ENCODE results near the gene ARL5B.

The ARL5B gene

DNA sequence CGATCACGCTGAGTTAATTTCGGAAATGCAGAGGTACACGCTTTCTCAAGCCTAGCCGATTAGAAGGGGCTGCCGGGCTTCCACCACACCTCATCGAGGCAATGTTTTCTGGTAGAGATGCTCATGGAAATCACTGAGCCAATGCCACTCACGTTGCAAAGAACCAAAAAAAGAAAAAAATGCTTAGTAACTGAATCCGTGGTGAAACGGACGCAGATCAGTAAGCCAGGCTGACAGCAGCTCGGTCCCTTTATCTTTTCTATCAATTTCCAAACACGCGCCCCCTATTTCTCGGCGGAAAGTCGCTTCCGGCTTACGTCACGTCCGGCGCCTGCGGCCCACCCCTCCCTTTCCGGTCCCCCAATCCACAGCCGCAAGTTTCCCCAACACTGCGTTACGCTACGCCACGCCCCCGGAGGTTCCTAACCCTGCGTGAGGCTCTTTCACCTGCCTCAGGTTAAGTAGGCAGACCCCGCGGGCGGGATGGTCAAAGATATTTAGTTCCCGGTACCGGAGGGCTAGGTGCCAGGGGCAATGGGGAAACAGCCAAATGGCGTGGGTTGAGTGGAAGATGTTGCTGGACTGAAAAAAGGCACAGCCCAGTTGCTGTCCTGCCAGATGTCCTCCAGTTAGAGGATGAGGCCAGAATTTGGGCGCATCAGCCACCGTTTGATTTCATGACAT lies 7.8 kb upstream of the ARL5B start, which contains the start of gene NSUN6 (continued):
- TF ChIP-seq SALL2 (tag by site-specific recombination; IDR thresholded peaks at IDR 0.05; ENCODE audit: borderline replicate concordance) (no peak), HOXD13 (CRISPR knock-in tag; IDR thresholded peaks at IDR 0.05; ENCODE audit: borderline replicate concordance) (no peak), ZEB2 (tag by site-specific recombination; IDR thresholded peaks at IDR 0.05) (peak; percentile 80), ZSCAN23 (tag by site-specific recombination; IDR thresholded peaks at IDR 0.05) (no peak), ZNF830 (tag by site-specific recombination; IDR thresholded peaks at IDR 0.05; ENCODE audit: low read depth) (no peak), ZSCAN30 (tag by site-specific recombination; IDR thresholded peaks at IDR 0.05) (no peak), ZNF555 (tag by site-specific recombination; conservative IDR thresholded peaks at IDR 0.05) (no peak), KLF16 (tag by site-specific recombination; IDR thresholded peaks at IDR 0.05) (peak; percentile 75; the same call in 1 of the 2 replicates), ZNF416 (tag by site-specific recombination; IDR thresholded peaks at IDR 0.05) (no peak), WT1 (tag by site-specific recombination; IDR thresholded peaks at IDR 0.05) (peak; percentile 40; the same call in 1 of the 2 replicates), ZNF561 (tag by site-specific recombination; IDR thresholded peaks at IDR 0.05; ENCODE audit: borderline replicate concordance) (0 out of 2 replicates have a peak, but pooled peaks have one; percentile 17), ZSCAN16 (tag by site-specific recombination; IDR thresholded peaks at IDR 0.05) (no peak), ZNF660 (tag by site-specific recombination; IDR thresholded peaks at IDR 0.05) (peak; percentile 44; the same call in 1 of the 2 replicates), YY2 (tag by site-specific recombination; IDR thresholded peaks at IDR 0.05) (no peak), ZBTB8A (tag by site-specific recombination; IDR thresholded peaks at IDR 0.05) (peak; percentile 57), ZBTB17 (tag by site-specific recombination; IDR thresholded peaks at IDR 0.05) (peak; percentile 75), ZFP3 (tag by site-specific recombination; IDR thresholded peaks at IDR 0.05; ENCODE audit: low read depth) (no peak)
- TF ChIP-seq, protein P1, sequence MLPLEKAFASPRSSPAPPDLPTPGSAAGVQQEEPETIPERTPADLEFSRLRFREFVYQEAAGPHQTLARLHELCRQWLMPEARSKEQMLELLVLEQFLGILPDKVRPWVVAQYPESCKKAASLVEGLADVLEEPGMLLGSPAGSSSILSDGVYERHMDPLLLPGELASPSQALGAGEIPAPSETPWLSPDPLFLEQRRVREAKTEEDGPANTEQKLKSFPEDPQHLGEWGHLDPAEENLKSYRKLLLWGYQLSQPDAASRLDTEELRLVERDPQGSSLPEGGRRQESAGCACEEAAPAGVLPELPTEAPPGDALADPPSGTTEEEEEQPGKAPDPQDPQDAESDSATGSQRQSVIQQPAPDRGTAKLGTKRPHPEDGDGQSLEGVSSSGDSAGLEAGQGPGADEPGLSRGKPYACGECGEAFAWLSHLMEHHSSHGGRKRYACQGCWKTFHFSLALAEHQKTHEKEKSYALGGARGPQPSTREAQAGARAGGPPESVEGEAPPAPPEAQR (tag by site-specific recombination; IDR thresholded peaks at IDR 0.05): no peak
- TF ChIP-seq, protein P2, sequence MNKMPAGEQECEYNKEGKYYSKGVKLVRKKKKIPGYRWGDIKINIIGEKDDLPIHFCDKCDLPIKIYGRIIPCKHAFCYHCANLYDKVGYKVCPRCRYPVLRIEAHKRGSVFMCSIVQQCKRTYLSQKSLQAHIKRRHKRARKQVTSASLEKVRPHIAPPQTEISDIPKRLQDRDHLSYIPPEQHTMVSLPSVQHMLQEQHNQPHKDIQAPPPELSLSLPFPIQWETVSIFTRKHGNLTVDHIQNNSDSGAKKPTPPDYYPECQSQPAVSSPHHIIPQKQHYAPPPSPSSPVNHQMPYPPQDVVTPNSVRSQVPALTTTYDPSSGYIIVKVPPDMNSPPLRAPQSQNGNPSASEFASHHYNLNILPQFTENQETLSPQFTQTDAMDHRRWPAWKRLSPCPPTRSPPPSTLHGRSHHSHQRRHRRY (tag by site-specific recombination; IDR thresholded peaks at IDR 0.05): no peak
- TF ChIP-seq, protein P3, sequence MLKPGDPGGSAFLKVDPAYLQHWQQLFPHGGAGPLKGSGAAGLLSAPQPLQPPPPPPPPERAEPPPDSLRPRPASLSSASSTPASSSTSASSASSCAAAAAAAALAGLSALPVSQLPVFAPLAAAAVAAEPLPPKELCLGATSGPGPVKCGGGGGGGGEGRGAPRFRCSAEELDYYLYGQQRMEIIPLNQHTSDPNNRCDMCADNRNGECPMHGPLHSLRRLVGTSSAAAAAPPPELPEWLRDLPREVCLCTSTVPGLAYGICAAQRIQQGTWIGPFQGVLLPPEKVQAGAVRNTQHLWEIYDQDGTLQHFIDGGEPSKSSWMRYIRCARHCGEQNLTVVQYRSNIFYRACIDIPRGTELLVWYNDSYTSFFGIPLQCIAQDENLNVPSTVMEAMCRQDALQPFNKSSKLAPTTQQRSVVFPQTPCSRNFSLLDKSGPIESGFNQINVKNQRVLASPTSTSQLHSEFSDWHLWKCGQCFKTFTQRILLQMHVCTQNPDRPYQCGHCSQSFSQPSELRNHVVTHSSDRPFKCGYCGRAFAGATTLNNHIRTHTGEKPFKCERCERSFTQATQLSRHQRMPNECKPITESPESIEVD (tag by site-specific recombination; IDR thresholded peaks at IDR 0.05): no peak
- TF ChIP-seq, protein P4, sequence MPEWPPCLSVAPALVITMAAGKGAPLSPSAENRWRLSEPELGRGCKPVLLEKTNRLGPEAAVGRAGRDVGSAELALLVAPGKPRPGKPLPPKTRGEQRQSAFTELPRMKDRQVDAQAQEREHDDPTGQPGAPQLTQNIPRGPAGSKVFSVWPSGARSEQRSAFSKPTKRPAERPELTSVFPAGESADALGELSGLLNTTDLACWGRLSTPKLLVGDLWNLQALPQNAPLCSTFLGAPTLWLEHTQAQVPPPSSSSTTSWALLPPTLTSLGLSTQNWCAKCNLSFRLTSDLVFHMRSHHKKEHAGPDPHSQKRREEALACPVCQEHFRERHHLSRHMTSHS (tag by site-specific recombination; IDR thresholded peaks at IDR 0.05): no peak
- TF ChIP-seq, protein P5, sequence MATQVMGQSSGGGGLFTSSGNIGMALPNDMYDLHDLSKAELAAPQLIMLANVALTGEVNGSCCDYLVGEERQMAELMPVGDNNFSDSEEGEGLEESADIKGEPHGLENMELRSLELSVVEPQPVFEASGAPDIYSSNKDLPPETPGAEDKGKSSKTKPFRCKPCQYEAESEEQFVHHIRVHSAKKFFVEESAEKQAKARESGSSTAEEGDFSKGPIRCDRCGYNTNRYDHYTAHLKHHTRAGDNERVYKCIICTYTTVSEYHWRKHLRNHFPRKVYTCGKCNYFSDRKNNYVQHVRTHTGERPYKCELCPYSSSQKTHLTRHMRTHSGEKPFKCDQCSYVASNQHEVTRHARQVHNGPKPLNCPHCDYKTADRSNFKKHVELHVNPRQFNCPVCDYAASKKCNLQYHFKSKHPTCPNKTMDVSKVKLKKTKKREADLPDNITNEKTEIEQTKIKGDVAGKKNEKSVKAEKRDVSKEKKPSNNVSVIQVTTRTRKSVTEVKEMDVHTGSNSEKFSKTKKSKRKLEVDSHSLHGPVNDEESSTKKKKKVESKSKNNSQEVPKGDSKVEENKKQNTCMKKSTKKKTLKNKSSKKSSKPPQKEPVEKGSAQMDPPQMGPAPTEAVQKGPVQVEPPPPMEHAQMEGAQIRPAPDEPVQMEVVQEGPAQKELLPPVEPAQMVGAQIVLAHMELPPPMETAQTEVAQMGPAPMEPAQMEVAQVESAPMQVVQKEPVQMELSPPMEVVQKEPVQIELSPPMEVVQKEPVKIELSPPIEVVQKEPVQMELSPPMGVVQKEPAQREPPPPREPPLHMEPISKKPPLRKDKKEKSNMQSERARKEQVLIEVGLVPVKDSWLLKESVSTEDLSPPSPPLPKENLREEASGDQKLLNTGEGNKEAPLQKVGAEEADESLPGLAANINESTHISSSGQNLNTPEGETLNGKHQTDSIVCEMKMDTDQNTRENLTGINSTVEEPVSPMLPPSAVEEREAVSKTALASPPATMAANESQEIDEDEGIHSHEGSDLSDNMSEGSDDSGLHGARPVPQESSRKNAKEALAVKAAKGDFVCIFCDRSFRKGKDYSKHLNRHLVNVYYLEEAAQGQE (tag by site-specific recombination; IDR thresholded peaks at IDR 0.05): peak; percentile 26; the same call in 1 of the 2 replicates
- TF ChIP-seq, protein P6, sequence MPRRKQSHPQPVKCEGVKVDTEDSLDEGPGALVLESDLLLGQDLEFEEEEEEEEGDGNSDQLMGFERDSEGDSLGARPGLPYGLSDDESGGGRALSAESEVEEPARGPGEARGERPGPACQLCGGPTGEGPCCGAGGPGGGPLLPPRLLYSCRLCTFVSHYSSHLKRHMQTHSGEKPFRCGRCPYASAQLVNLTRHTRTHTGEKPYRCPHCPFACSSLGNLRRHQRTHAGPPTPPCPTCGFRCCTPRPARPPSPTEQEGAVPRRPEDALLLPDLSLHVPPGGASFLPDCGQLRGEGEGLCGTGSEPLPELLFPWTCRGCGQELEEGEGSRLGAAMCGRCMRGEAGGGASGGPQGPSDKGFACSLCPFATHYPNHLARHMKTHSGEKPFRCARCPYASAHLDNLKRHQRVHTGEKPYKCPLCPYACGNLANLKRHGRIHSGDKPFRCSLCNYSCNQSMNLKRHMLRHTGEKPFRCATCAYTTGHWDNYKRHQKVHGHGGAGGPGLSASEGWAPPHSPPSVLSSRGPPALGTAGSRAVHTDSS (tag by site-specific recombination; IDR thresholded peaks at IDR 0.05): no peak
- TF ChIP-seq, protein P7, sequence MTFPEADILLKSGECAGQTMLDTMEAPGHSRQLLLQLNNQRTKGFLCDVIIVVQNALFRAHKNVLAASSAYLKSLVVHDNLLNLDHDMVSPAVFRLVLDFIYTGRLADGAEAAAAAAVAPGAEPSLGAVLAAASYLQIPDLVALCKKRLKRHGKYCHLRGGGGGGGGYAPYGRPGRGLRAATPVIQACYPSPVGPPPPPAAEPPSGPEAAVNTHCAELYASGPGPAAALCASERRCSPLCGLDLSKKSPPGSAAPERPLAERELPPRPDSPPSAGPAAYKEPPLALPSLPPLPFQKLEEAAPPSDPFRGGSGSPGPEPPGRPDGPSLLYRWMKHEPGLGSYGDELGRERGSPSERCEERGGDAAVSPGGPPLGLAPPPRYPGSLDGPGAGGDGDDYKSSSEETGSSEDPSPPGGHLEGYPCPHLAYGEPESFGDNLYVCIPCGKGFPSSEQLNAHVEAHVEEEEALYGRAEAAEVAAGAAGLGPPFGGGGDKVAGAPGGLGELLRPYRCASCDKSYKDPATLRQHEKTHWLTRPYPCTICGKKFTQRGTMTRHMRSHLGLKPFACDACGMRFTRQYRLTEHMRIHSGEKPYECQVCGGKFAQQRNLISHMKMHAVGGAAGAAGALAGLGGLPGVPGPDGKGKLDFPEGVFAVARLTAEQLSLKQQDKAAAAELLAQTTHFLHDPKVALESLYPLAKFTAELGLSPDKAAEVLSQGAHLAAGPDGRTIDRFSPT (tag by site-specific recombination; IDR thresholded peaks at IDR 0.05): no peak
- TF ChIP-seq, protein P8, sequence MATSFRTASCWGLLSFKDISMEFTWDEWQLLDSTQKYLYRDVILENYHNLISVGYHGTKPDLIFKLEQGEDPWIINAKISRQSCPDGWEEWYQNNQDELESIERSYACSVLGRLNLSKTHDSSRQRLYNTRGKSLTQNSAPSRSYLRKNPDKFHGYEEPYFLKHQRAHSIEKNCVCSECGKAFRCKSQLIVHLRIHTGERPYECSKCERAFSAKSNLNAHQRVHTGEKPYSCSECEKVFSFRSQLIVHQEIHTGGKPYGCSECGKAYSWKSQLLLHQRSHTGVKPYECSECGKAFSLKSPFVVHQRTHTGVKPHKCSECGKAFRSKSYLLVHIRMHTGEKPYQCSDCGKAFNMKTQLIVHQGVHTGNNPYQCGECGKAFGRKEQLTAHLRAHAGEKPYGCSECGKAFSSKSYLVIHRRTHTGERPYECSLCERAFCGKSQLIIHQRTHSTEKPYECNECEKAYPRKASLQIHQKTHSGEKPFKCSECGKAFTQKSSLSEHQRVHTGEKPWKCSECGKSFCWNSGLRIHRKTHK (tag by site-specific recombination; IDR thresholded peaks at IDR 0.05): no peak

All from HEK293 (cell line).